HG03342 (cell line): ENCODE results near the gene CACTIN.

Experiments used
- ATAC-seq: cut with Tn5 transposase; IDR thresholded peaks from one replicate; pipeline ENCODE4 v1.9.1; 2021; ENCODE audit warnings: mild to moderate bottlenecking, moderate library complexity; ENCODE audit not compliant: unreplicated experiment

CACTIN gene

DNA sequence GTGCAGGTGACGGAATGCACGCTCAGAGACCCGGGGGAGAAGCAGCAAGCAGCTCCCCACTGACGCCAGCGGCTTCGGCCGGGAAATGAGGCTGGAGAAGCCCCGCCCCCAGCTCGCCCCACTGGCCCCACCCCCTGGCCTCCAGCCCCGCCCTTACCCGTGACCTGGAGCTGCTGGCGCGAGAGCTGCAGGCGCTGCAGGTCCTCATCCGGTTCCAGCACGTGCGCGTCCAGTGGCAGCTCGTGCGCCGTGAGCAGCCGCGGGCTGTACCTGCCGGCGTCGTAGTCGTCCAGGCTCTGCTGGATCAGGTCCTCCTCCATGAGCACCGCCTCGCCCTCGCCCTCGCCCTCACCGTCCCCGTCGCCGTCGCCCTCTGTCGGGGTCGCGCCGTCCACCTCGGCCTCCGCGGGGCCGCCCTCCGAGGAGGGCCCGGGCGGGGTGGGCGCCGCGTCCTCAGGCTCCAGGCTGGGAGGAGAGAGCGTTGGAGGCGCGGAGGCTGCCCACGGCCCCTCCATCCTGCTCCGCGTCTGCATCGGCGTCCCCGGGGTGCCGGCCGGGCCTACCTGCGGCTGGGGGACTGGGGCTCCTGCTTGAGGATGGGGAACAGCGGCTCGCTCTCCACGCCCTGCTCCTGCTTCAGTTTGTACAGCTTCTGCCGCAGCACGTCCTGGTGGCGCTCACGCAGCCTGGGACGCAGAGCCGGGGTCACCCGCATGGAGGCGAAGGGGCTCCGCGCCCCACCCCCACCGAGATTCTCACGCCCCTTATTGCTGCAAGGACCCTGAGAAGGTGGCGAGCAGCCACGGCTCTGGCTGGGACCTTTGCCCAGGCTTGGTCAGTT, 13.5 kb downstream of the CACTIN start:
- ATAC-seq, result no peak

DNA sequence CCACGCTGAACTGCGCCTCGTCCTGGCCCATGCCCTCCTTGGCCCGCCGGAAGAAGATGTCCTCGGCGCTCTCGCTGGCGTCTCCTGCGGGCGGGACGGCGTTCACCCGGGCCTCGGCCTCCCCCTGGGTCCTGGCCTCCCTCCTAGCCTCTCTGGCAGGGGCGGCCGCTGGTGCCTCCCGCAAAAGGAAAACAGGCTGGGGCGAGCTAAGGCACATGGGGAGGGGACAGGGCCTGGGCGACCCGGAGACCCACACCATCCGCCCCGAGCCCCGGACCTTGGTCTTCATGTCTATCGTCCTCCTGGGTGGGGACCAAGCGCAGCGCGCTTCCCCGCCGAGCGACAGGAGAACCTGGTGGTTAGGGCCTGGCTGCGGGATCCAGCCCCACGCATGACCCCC, 14.3 kb downstream of the CACTIN start:
- ATAC-seq, result no peak

- no peak for ATAC-seq
Observed at GRCh38 chr19:3611841-3612240, 14.7 kb downstream of the CACTIN start.

GRCh38 chr19:3610745-3611717, 15.6 kb downstream of the CACTIN start:
- no peak for ATAC-seq

DNA sequence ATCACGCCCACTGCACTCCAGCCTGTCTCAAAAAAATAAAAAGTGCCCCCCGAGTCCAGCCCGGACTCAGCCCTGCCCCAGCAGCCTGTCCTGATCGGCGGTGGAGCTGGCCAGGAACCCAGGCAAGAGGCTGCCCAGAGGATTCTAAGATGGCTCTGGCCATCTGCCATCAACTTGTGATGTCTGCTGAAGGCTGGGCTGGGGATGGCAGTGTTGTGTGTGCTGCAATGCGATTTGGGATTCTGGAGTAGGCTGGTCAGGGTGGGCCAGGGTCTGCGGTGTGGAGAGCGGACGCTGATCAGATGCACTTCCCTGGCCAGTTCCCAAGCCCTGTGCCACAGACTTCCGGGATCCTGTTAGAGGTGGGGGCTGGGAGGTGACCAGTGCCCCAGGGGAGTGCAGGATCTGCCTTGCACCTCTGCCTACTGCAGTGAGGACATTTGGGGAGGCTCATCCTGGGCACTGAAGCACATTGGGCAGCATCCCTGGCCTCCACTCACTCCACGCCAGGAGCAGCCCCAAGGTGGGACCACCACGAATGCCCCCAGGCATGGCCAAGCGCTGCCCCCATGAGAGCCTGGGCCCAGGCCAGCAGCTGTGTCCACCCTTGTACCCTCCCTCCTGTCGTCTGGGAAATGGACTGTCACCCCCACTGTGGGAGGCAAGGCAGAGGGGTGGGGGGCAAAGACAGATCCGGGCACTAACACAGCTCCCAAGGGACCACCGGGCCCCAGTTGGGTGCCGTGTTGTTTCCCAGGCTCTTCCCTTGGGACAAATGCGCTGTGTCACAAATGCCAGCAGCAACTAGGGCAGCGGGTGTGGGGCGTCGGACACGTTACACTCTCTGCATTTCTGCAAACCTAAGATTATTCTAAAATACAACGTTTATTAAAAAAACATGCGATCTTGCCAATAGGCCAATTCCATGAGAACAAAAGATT, 16.5 kb downstream of the CACTIN start:
- ATAC-seq, result no peak

DNA sequence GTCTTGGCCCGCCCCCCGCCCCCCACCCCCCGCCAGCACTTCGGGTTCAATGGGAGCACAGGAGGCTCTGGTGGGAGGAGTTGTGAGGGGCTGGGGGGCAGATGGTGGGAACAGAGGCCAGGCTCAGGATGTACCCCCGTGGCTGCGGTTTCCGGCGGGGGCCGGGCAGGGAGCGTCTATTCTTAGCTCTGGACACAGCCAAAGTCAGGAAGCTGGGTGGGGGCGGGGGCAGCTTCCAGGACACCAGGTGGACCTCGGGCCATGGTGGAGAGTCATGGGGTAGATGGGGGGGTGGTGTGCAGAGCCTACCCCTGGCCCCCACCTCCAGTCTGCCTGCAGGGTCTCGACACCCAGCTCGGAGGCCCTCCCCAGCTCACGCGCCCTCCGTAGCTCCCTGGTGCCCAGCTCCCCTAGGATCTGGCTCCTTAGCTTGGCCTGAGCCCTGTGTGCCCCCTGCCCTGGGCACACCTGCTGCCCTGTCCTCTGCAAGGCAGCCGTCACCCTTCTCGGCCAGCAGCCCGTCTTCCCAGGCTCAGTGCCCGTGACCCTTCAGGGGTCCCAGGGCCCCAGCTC, 17.8 kb downstream of the CACTIN start:
- ATAC-seq, result no peak

- no peak for ATAC-seq
Observed at GRCh38 chr19:3608079-3608641, 18.4 kb downstream of the CACTIN start.

- no peak for ATAC-seq
Observed at GRCh38 chr19:3607303-3608078, 19.1 kb downstream of the CACTIN start.

DNA sequence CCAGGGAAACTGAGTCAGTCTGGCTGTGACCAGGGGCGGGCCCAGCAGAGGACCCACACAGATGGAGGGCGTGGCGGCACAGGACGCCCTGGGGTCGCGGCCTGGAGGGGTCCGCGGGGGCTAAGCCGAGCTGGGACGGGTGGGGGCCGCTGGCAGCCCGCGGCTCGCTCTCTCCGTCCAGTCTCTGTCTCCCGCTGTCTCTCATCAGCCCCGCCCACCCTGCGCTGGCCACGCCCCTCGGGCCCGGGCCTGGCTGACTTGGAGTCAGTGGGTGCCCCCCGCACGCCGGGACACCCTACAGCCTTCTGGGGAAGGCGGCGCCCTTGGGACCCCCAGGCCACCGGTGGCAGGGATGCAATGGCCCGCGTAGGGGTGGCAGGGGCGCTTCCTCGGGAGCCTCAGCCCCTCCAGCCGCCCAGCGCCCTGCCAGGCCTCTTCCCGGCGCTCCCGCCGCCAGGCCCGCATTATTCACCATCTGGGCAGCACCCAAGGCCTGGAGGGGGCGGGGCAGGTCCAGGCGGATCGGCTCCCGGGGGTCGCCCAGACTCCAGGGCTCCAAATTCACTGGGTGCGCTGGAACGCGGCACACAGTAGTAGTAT, 19.8 kb downstream of the CACTIN start, which contains the start of gene TBXA2R:
Gene TBXA2R (minus strand): TSS at position 186 of the 600 bp plus-strand sequence. CDS start 6,241 bp downstream, outside the sequence.
- ATAC-seq, result no peak

- no peak for ATAC-seq
Observed at GRCh38 chr19:3606174-3606689, 20.4 kb downstream of the CACTIN start.

- ATAC-seq, result no peak
Observed at GRCh38 chr19:3605770-3606169, 20.8 kb downstream of the CACTIN start.

DNA sequence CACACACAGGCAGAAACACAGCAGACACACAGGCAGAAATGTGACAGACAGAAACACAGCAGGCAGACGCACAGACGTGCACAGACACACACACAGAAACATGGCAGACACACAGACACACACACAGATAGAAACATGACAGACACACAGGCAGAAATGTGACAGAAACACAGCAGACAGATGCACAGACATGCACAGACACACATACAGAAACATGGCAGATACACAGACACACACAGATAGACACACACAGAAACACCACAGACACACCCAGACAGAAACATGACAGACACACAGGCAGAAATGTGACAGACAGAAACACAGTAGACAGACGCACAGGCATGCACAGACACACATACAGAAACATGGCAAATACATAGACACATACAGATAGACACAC, 21.2 kb downstream of the CACTIN start:
- ATAC-seq, result no peak

DNA sequence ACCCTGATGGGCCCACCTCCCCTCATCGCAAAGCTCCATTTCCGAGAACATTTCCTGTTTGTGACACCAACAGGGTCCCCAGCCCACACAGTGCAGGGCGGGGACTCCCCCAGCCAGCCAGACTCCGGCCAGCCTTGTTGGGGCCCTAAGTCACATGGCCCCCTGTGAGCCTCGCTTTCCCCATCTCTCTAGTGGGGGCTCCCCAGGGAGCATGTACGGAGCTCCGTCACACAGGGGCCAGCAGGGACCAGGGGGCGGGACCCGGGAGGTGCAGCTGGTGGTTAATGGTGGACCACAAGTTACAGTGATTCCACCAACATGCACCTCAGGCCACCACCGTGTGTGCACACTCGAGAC, 21.6 kb downstream of the CACTIN start:
- no peak for ATAC-seq

GRCh38 chr19:3604227-3604986, 22.2 kb downstream of the CACTIN start:
- no peak for ATAC-seq

GRCh38 chr19:3603121-3603811, 23.3 kb downstream of the CACTIN start:
- no peak for ATAC-seq

GRCh38 chr19:3601021-3601420, 25.6 kb downstream of the CACTIN start:
- no peak for ATAC-seq

DNA sequence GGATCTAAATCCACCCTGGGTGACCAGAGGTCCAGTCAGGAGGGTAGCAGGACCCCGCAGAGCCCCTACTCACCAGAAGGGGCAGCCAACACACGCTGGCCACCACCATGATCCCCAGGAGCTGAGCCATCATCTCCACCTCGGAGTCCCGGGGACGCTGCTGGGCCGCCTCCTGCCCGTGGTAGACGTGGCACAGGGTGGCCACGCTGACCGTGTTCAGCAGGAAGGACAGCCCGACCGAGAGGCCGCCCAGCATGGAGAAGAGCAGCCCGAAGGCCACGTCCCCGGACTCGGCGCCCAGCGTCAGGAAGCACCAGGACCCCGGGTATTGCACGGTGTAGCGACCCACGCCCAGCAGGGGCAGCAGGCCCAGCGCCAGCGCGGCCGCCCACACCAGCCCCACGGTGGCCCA, 26.8 kb downstream of the CACTIN start:
- ATAC-seq, result no peak
